Gastroesophageal sphincter (tissue), 4 donors: ENCODE data around the gene NDUFAF5. TPM values are rescaled to one million over a fixed set of nuclear protein-coding genes. Genes with fewer than 3 reads are reported as not detected.

Experiments used
- ATAC-seq: fragments of 150-250 bp; one replicate; pipeline ENCODE4 v1.9.1; 2016; ENCODE audit warnings: mild to moderate bottlenecking, moderate library complexity
- H3K27ac ChIP-seq, 4 donors: fragments of 200-600 bp; sonication (generic) in 3 of 4; 1 replicate in 3 of 4; 2 replicates in 1 of 4; pipeline ENCODE4 v1.5.1; 2016 to 2019
- H3K27me3 ChIP-seq: fragments of 200-600 bp; sonication (generic); one replicate; pipeline ENCODE4 v1.5.1; 2019
- H3K36me3 ChIP-seq, 2 donors: fragments of 200-600 bp; sonication (generic); one replicate each; pipeline ENCODE4 v1.5.1; 2019; ENCODE audit warnings: control low read depth in 1 of 2
- H3K4me1 ChIP-seq, 3 donors: fragments of 200-600 bp; sonication (generic); 1 replicate in 2 of 3; 2 replicates in 1 of 3; pipeline ENCODE4 v1.5.1; 2016 to 2019; ENCODE audit warnings: control low read depth in 2 of 3
- H3K4me3 ChIP-seq, 2 donors: fragments of 200-600 bp; sonication (generic); one replicate each; pipeline ENCODE4 v1.5.1; 2019; ENCODE audit warnings: mild to moderate bottlenecking in 1 of 2, moderate library complexity in 1 of 2
- H3K9me3 ChIP-seq, 3 donors: fragments of 200-600 bp; sonication (generic); one replicate each; pipeline ENCODE4 v1.5.1; 2017 to 2019; ENCODE audit warnings: control low read depth in 2 of 3
- EP300 ChIP-seq: sonication (generic); formaldehyde crosslinking; IDR thresholded peaks from one replicate; pipeline ENCODE4 v1.6.1; 2017; ENCODE audit warnings: antibody characterized with exemption, mild to moderate bottlenecking
- POLR2A ChIP-seq, 2 donors: fragments of 450-650 bp; IDR thresholded peaks; one replicate each; pipeline ENCODE4 v1.6.1; 2017; ENCODE audit warnings: antibody characterized with exemption in 2 of 2, mild to moderate bottlenecking in 2 of 2, moderate library complexity in 1 of 2
- POLR2AphosphoS5 ChIP-seq: sonication (generic); formaldehyde crosslinking; IDR thresholded peaks from one replicate; pipeline ENCODE4 v1.6.1; 2017; ENCODE audit warnings: antibody characterized with exemption
- WGBS, 2 donors: methylation state at CpG; one replicate each; pipeline ENCODE4 v1.1.5; 2018; ENCODE audit warnings: low coverage in 1 of 2; 5-methylcytosine and 5-hydroxymethylcytosine counted together
- total RNA-seq, 4 donors: library from RNA; depleted of rRNA; stranded (reverse); fragments of >200 nt; gene quantifications; one replicate each; pipeline ENCODE4 v1.1.0, GENCODE V29; 2016
- TF ChIP-seq, protein P1 (sequence below), 4 experiments: fragments of 200-600 bp in 2 of 4; fragments of 450-650 bp in 2 of 4; sonication (generic) in 1 of 4; IDR thresholded peaks; one replicate each; pipeline ENCODE4 v1.5.1; 2017 to 2019; ENCODE audit warnings: antibody characterized with exemption in 4 of 4, mild to moderate bottlenecking in 2 of 4, moderate library complexity in 2 of 4

The NDUFAF5 gene
- total RNA-seq, 4 donors from 2014 or later, result 11.3 to 38.8 (median 13.8) TPM

DNA sequence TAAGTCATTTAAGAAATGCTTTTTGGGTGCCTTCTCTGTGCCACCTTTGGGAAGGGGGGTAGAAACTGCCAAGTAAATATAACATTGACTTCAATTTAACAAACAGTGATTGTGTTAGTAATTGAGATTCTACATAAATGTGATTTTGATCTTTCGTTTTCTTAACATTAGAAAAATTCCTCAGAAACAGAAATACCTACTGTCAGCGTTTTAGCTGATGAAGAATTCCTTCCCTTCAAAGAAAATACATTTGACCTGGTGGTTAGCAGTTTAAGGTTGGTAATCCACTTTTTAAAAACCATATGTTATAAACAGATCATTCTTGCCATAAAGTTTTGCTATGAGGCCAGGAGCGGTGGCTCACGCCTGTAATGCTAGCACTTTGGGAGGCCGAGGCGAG lies 9.8 kb downstream of the NDUFAF5 start:
- ATAC-seq, result no peak
- Histone ChIP-seq H3K36me3 (peaks cover 5 to 98% of the 10 kb centered on the region in 2 donors), H3K4me3 (no peak overlapping the region), H3K27ac (no peak overlapping the region), H3K9me3 (no peaks in the 10 kb centered on the region), H3K4me1 (peaks cover 0 to 27% (median 5%) of the 10 kb centered on the region in 3 donors), H3K27me3 (no peaks in the 10 kb centered on the region)
- no peak for TF ChIP-seq EP300
- 100% methylated on average over 5 to 6 of the region's 6 CpGs for WGBS, 2 donors

DNA sequence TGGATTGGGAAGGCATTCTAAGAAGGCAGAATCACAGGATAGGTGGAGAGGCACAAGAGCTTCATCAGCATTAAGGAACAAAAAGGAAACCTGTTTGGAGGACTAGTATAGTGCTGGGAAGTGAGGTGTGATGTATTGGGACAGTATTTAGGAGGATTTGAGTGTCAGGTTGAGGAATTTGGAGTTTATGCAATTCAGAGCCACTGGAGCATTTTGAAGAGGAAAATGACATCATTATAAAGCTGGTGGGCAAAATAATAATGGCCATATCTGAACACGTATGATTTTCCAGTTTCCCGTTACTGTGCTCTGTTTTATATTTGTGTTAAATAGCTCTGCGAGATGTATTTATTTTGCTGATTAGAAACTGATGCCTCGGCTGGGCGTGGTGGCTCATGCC lies 14.2 kb downstream of the NDUFAF5 start:
- no peaks in the 10 kb centered on the region for H3K27me3 ChIP-seq
- TF ChIP-seq EP300 (no peak), POLR2AphosphoS5 (no peak), POLR2A (IDR thresholded peaks at IDR 0.05) (no peak)
- TF ChIP-seq, protein P1, sequence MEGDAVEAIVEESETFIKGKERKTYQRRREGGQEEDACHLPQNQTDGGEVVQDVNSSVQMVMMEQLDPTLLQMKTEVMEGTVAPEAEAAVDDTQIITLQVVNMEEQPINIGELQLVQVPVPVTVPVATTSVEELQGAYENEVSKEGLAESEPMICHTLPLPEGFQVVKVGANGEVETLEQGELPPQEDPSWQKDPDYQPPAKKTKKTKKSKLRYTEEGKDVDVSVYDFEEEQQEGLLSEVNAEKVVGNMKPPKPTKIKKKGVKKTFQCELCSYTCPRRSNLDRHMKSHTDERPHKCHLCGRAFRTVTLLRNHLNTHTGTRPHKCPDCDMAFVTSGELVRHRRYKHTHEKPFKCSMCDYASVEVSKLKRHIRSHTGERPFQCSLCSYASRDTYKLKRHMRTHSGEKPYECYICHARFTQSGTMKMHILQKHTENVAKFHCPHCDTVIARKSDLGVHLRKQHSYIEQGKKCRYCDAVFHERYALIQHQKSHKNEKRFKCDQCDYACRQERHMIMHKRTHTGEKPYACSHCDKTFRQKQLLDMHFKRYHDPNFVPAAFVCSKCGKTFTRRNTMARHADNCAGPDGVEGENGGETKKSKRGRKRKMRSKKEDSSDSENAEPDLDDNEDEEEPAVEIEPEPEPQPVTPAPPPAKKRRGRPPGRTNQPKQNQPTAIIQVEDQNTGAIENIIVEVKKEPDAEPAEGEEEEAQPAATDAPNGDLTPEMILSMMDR (IDR thresholded peaks at IDR 0.05), result no peak
- no peaks in the 10 kb centered on the region for H3K9me3 ChIP-seq
- no peak for ATAC-seq
- no peak overlapping the region for H3K27ac ChIP-seq
- peaks cover 5 to 84% of the 10 kb centered on the region in 2 donors for H3K36me3 ChIP-seq
- no peak overlapping the region for H3K4me3 ChIP-seq
- H3K4me1 ChIP-seq, result peaks cover 3 to 26% (median 13%) of the 10 kb centered on the region in 3 donors
- WGBS, 2 donors, result 85 to 89% methylated on average over 3 to 5 of the region's 5 CpGs

DNA sequence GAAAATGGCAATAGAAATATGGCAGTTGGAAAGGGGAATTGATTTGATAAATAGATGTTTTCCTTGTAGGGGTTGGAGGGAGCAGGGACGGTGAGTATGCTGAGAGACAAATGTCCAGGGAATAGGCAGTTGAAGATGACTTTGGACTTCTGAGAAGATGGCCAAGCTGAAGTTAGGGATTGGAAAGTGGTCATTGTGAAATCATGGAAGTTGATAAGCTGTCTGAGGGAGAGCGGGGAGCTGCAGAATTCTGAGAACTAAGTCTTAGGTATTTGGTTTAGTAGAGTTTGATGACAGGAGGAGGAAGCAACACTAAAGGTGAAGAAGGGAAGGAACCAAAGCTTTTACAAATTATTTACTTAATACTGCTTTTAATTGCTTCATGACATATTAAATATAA lies 15.1 kb downstream of the NDUFAF5 start:
- H3K36me3 ChIP-seq, result peaks cover 5 to 84% of the 10 kb centered on the region in 2 donors
- no peaks in the 10 kb centered on the region for H3K27me3 ChIP-seq
- TF ChIP-seq, protein P1 (IDR thresholded peaks at IDR 0.05), result no peak
- TF ChIP-seq POLR2AphosphoS5, result no peak
- TF ChIP-seq POLR2A (IDR thresholded peaks at IDR 0.05), result no peak
- TF ChIP-seq EP300, result no peak
- H3K4me3 ChIP-seq, result no peak overlapping the region
- H3K9me3 ChIP-seq, result no peaks in the 10 kb centered on the region
- WGBS, 2 donors, result 80 to 87% methylated on average over 2 of the region's 2 CpGs
- ATAC-seq, result no peak
- H3K4me1 ChIP-seq, result peaks cover 3 to 26% (median 13%) of the 10 kb centered on the region in 3 donors
- peak overlapping the region in 3 of 4 donors; percentile 46 to 73 (median 65) for H3K27ac ChIP-seq

DNA sequence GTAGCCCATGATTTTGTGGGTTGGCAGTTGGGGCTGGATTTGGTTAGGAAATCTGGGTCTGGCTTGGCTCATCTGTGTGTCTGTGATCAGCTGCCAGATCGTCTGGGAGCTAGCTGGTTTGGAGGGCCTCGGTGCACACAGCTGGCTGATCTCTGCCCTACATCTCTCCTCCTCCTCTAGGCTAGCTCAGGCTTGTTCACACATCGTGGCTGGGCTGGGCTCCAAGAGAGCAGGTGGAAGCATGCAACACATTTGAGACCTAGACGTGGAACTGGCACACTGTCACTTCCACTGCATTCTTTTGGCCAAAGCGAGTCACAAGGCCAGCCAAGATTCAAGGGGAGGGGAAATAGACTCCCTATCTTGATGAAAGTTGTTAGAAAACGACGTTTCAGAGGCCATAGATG lies 15.9 kb downstream of the NDUFAF5 start:
- peaks cover 3 to 26% (median 13%) of the 10 kb centered on the region in 3 donors for H3K4me1 ChIP-seq
- ATAC-seq, result peak; percentile 97
- H3K27me3 ChIP-seq, result no peaks in the 10 kb centered on the region
- peak overlapping the region in 3 of 4 donors; percentile 46 to 73 (median 65) for H3K27ac ChIP-seq
- H3K36me3 ChIP-seq, result peaks cover 5 to 84% of the 10 kb centered on the region in 2 donors
- 0 to 6% methylated on average over 4 of the region's 7 CpGs for WGBS, 2 donors
- TF ChIP-seq EP300, result no peak
- TF ChIP-seq POLR2AphosphoS5, result peak; percentile 82
- TF ChIP-seq POLR2A (IDR thresholded peaks at IDR 0.05), result no peak
- no peak overlapping the region for H3K4me3 ChIP-seq
- no peaks in the 10 kb centered on the region for H3K9me3 ChIP-seq

DNA sequence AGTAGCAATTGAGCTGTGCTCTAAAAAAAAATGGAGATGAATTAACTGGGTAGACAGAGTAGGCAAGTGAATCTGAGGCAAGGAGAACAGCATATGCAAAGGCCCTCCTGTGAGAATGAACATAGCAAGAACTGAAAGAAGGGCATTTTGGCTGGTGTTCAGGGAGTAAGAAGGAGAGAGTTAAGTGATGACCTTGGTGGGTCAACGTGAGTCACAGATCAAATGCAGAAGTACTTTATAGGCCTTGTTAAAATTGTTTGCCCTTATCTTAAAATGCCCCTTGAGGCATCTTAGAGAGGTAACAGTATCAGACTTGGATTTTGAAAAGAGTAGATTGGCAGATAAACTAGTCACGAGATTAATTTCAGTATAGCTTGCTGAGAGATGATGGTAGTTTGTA lies 24.5 kb downstream of the NDUFAF5 start:
- Histone ChIP-seq H3K36me3 (peaks cover 17 to 98% of the 10 kb centered on the region in 2 donors), H3K27me3 (no peaks in the 10 kb centered on the region), H3K9me3 (no peaks in the 10 kb centered on the region), H3K4me1 (no peaks in the 10 kb centered on the region), H3K27ac (no peak overlapping the region), H3K4me3 (no peak overlapping the region)
- TF ChIP-seq EP300 (no peak), POLR2AphosphoS5 (no peak), POLR2A (IDR thresholded peaks at IDR 0.05) (no peak)
- TF ChIP-seq, protein P1 (IDR thresholded peaks at IDR 0.05), result no peak
- 88 to 100% methylated on average over 2 of the region's 2 CpGs for WGBS, 2 donors
- ATAC-seq, result no peak

DNA sequence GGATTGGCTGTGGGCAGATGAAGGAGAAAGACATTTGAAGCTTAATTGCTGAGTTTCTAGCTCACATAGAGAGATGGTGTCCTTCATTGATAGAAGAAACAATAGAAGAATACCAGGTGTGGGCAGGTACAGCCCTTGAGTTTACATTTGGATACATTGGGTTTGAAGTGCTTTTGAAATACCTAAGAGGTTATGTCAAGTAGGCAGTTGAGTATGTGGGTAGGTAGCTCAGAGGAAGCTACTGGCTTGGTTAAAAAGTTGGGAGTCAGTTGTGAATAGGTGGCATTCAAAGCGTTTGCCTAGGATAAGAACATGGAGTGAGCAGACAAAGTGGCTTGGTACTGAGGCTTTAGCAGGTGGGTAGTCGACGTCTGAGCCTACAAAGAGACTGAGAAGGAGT lies 25.0 kb downstream of the NDUFAF5 start:
- Histone ChIP-seq H3K9me3 (no peaks in the 10 kb centered on the region), H3K27ac (no peak overlapping the region), H3K4me3 (no peak overlapping the region), H3K36me3 (peaks cover 17 to 98% of the 10 kb centered on the region in 2 donors), H3K27me3 (no peaks in the 10 kb centered on the region), H3K4me1 (no peaks in the 10 kb centered on the region)
- no peak for ATAC-seq
- WGBS, 2 donors, result 100% methylated on average over 3 of the region's 3 CpGs; no CpG with 5 or more reads in 1 of the 2 donors
- TF ChIP-seq POLR2A (IDR thresholded peaks at IDR 0.05) (no peak), EP300 (no peak), POLR2AphosphoS5 (no peak)
- TF ChIP-seq, protein P1 (IDR thresholded peaks at IDR 0.05), result no peak
